ENCODE measurements around the gene CCDC88C.

DNA sequence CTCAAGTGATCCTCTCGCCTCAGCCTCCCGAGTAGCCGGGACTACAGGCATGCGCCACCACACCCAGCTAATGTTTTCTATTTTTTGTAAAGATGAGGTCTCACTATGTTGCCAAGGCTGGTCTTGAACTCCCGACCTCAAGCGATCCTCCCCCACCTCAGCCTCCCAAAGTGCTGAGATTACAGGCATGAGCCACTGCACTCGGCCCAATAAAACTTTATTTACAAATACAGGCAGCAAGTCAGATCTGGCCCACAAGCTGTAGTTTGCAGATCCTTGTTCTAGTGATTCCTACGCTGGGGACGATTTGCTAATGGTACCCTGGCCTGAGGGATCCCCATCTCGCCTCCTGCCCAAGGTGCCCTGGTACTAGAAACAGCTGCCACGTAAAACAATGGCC is 74.6 kb downstream of the CCDC88C start:
- TF ChIP-seq POLR2A (IDR thresholded peaks at IDR 0.05): no peak
- TF ChIP-seq, protein P1, sequence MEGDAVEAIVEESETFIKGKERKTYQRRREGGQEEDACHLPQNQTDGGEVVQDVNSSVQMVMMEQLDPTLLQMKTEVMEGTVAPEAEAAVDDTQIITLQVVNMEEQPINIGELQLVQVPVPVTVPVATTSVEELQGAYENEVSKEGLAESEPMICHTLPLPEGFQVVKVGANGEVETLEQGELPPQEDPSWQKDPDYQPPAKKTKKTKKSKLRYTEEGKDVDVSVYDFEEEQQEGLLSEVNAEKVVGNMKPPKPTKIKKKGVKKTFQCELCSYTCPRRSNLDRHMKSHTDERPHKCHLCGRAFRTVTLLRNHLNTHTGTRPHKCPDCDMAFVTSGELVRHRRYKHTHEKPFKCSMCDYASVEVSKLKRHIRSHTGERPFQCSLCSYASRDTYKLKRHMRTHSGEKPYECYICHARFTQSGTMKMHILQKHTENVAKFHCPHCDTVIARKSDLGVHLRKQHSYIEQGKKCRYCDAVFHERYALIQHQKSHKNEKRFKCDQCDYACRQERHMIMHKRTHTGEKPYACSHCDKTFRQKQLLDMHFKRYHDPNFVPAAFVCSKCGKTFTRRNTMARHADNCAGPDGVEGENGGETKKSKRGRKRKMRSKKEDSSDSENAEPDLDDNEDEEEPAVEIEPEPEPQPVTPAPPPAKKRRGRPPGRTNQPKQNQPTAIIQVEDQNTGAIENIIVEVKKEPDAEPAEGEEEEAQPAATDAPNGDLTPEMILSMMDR (IDR thresholded peaks at IDR 0.05): no peak
